ENCODE data around the gene LCE1E.

LCE1E gene, protein sequence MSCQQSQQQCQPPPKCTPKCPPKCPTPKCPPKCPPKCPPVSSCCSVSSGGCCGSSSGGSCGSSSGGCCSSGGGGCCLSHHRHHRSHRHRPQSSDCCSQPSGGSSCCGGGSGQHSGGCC

GRCh38 chr1:152786077-152786476 is at the start of gene LCE1E:
Gene LCE1E (plus strand): TSS chr1:152786257. CDS start chr1:152787300, 1,043 bp downstream.
- no peak for DNase-seq (ENCODE audit: low read depth in 2 of 2)

DNA sequence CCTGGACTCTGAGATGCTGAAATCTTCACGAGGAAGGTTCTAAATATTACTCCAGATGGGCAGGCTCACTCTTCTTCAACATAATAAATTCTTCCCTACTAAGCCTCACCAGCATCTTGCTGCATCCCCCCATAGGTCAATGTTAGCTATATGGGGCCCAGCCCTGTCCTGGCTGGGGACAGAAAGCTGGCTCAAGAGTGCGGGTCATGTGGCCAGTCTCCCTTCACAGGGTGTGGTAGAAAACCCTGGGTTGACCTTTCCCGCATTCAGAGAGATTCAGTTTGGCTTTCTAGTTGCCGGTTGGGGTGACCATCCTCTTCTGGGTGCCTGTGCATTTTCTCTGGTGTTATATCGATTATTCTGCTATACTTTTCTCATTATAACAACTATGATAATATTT is 48.1 kb upstream of the LCE1E start:
- DNase-seq (ENCODE audit: low read depth in 2 of 2) = no peak

GRCh38 chr1:152739841-152740240 is 46.2 kb upstream of the LCE1E start:
- DNase-seq (ENCODE audit: low read depth in 2 of 2) = no peak

- DNase-seq (ENCODE audit: low read depth in 2 of 2) = no peak
Measured at GRCh38 chr1:152741656-152742055, 44.4 kb upstream of the LCE1E start.

- no peak for DNase-seq (ENCODE audit: low read depth in 2 of 2)
Measured at GRCh38 chr1:152743371-152744145, 42.5 kb upstream of the LCE1E start.

- DNase-seq (ENCODE audit: low read depth in 2 of 2) = no peak
Measured at GRCh38 chr1:152745289-152745704, 40.8 kb upstream of the LCE1E start.

DNA sequence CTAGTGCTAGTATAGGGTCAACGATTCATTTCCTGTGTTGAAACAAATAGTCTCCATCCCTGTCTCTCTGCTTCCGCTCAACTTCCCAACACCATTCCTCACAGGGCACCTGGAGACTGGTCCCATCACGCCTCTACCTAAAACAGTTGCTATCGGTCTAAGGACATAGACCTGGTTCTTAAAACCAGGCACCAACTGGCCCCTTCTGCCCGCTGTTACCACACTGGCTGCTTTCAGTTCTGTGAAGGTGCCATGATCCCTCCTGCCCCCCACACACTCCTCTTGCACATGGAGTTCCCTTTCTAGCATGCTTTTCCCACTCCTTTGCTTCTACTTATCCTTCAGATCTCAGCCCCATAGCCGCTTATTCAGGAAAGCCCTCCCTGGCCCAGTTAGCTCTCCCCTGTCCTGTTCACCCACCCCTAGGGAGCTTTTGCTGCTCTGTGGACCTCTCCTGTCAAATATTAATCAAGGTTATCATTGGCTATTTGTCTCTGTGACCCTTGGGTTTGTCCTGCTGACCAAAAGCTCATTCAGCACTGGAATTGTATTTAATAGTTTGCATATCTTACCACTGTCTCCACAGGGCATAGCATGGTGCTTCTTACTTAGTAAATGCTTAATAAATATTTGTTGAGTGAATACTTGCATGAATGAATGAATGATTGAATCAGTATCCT is 40.2 kb upstream of the LCE1E start:
- no peak for DNase-seq (ENCODE audit: low read depth in 2 of 2)

DNA sequence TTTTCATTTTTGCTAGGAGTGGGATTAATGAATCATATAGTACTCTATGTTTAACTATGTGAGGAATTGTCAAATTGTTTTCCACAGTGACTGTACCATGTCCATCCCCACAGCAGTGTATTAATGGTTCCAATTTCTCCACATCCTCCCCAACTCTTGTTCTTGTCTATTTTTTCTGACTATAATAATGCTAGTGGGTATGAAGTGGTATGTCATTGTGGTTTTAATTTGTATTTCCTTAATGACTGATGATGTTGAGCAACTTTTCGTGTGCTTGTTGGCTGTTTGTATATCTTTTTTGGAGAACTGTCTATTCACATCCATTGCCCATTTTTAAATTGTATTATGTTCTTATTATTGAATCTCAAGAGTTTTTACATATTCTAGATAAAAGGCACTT is 38.2 kb upstream of the LCE1E start:
- DNase-seq (ENCODE audit: low read depth in 2 of 2) = no peak

DNA sequence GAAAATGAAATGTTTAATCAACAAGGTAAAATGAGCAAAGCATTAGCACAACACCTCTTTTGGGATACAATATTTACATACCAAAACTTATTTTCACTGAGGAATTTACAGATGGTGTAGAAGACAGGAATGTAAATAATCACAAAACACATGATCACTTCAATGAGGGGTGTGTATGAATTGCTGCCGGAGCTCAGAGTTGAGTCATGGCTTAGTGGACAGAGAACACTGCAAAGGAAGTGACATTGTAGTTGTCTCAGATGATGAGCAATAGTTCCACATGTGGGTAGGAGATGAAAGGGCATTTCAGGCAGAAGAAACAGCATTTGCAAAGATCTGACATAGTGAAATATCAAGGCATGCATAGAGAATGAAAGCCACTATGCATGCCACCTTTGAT is 33.8 kb upstream of the LCE1E start:
- no peak for DNase-seq (ENCODE audit: low read depth in 2 of 2)

DNA sequence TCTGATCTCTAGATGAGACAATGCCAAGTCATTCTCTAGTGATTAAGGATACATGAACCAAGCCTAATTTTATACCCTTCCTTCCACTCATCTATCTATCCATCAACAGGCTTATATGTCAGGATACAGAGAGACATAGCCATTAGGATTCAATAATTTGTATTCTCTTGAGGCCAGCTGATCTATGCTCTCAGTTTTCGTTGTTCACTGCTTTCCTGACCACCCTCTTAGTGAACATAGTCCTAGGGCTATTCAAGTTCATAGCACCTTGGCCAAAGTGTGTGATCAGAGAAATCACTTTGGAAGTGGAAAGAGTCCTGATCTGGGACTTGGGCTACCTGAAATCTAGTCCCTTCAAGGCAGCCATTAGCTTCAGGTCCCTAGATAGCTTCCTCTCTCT is 32.5 kb upstream of the LCE1E start:
- DNase-seq (ENCODE audit: low read depth in 2 of 2) = no peak

DNA sequence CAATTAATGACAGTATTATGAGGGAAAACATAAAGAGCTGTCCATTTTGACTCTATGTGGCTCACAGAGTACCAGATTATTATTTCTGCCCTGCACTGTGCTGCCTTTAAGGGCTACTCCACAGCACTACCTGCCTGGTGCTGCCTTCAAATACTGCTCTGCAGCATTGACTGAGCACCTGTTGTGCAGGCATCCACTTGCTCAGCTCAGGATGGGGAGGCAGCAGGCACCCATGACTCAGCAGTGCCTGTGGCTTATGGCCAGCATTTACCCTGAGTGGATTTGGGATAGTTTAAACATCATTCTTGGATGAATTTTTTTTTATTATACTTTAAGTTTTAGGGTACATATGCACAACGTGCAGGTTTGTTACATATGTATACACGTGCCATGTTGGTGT is 29.2 kb upstream of the LCE1E start:
- no peak for DNase-seq (ENCODE audit: low read depth in 2 of 2)

GRCh38 chr1:152757747-152758146 is 28.3 kb upstream of the LCE1E start, which contains the start of gene KPRP:
Gene KPRP (plus strand): TSS chr1:152758025. CDS start chr1:152759589, 1,564 bp downstream.
- DNase-seq (ENCODE audit: low read depth in 2 of 2) = no peak

DNA sequence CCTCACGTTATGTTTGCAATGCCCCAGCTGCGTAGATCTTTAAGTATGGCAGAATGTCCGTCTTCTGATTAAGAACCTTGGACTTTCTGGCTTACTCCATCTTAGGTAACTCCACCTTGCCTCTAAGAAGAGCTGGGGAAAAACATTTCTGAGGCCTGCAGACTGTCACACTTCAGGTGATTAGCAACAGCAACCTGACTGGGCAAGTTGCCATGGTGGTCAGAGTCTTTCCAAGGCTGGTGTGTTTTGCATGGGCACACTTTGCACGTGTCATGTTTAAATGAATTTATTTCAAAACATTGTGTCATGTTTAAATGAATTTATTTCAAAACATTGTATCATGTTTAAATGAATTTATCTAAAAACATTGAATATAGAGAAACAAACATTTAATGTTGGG is 27.4 kb upstream of the LCE1E start:
- no peak for DNase-seq (ENCODE audit: low read depth in 2 of 2)

DNA sequence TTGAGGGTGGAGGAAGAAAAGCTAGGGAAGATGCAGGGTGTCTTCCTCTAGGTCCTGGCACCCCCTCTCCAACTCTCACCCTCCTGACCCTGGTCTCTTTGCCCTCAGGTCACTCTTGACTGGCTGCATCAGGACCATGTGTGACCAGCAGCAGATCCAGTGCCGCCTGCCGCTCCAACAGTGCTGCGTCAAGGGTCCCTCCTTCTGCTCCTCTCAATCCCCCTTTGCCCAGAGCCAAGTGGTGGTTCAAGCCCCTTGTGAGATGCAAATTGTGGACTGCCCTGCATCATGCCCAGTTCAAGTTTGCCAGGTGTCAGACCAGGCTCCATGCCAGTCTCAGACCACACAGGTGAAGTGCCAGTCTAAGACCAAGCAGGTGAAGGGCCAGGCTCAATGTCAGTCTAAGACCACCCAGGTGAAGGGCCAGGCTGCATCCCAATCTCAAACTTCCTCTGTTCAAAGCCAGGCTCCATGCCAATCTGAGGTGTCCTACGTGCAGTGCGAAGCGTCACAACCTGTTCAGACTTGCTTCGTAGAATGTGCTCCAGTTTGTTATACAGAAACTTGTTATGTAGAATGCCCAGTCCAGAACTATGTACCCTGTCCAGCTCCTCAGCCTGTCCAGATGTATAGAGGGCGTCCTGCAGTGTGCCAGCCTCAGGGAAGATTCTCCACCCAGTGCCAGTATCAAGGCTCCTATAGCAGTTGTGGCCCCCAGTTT is 26.4 kb upstream of the LCE1E start:
- DNase-seq (ENCODE audit: low read depth in 2 of 2) = no peak

DNA sequence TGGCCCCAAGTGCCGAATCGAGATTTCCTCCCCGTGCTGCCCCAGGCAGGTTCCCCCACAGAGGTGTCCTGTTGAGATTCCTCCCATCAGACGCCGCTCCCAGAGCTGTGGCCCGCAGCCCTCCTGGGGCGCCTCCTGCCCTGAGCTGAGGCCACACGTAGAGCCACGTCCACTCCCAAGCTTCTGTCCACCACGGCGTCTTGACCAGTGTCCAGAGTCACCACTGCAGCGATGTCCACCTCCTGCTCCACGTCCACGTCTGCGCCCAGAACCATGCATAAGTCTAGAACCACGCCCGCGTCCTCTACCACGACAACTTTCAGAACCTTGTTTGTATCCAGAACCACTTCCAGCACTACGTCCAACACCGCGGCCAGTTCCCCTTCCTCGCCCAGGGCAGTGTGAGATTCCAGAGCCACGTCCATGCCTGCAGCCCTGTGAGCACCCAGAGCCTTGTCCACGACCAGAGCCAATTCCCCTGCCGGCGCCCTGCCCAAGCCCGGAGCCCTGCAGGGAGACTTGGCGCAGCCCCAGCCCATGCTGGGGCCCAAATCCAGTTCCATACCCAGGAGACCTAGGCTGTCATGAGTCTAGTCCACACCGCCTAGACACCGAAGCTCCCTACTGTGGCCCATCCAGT is 25.4 kb upstream of the LCE1E start:
- no peak for DNase-seq (ENCODE audit: low read depth in 2 of 2)

GRCh38 chr1:152761609-152762213 is 24.3 kb upstream of the LCE1E start:
- no peak for DNase-seq (ENCODE audit: low read depth in 2 of 2)

- DNase-seq (ENCODE audit: low read depth in 2 of 2) = no peak
Measured at GRCh38 chr1:152768847-152769533, 17.1 kb upstream of the LCE1E start.

DNA sequence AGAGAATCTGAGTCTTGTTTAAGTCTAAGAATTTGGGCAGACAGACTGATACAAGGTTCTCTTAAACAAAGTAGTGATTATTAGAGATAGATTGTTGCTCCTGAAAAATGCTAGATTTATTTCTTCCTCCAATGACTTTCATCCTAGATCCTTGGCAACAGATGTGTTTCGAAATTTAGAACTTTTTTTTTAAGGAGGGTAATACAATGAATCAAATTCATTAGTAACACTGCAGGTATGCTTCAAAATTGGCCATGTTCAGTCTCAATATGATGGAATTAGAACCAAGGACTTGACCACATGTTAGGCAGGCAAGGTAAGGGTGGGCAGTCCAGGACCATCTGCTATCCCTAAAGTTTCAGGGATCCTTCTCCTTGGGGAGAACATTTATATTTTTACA is 15.6 kb upstream of the LCE1E start:
- DNase-seq (ENCODE audit: low read depth in 2 of 2) = no peak

GRCh38 chr1:152774875-152775274 is 11.2 kb upstream of the LCE1E start, which contains the start of gene LCE1F:
Gene LCE1F (plus strand): TSS chr1:152775140. CDS start chr1:152776372, 1,232 bp downstream.
- no peak for DNase-seq (ENCODE audit: low read depth in 2 of 2)

GRCh38 chr1:152776361-152776760 is 9.7 kb upstream of the LCE1E start:
- DNase-seq (ENCODE audit: low read depth in 2 of 2) = no peak
